ENCODE measurements around the gene TDRD3.

TDRD3 gene

DNA sequence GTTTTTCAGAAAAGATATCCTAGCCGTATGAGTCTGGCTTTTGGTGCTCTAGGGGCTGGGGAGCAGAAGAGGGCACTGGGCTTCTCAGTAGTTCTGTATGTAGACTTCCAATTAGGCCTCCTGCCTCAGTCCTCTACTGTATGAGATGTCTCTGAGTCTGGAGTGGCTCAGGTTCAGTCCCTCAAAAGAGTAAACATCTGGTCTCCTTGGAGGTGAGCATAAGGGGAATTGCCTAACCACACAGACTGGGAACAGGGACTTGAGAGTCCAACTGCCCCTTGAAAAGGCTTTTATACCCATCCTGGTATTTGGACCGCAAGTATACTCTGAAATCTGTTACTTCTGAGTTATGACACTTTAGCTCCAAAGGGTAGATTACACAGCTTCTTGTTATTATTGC lies 214.5 kb downstream of the TDRD3 start:
- Histone ChIP-seq H3K27ac (no peak overlapping the region), H3K36me3 (ENCODE audit: insufficient read depth, low read length) (no peaks in the 10 kb centered on the region), H3K9ac (ENCODE audit: insufficient read length) (no peak overlapping the region), H3K4me3 (no peak overlapping the region), H3K9me3 (ENCODE audit: low read depth, low read length) (no peaks in the 10 kb centered on the region)
- no peak for TF ChIP-seq POLR2AphosphoS5 (IDR thresholded peaks at IDR 0.05; ENCODE audit: borderline replicate concordance, low read depth, low read length)
- no peak for TF ChIP-seq FOXP2 (optimal IDR thresholded peaks at IDR 0.05; ENCODE audit: control extremely low read depth, extremely low read length, insufficient read depth)
- no peak for TF ChIP-seq EZH2 (IDR thresholded peaks at IDR 0.05)
- DNase-seq (ENCODE audit: low read depth, low spot score): no peak

DNA sequence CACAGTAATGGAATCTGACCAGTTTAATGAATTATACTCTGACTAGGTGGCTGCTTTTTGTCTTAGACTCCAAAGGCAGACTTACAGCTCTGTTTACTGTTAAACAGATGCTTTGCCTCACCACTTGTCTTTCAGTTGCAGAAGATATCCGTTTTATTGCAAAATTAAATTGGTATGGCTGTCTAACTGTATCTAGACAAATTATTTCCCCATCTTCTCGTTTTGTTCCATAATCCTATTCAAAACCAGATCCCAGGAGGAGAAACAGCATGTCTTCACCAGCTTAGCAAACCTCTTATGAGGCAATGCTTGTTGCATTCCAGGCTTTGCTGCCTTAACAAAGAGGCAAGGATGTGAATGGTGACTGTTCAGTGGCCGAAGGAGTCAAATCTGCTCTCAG lies 215.6 kb downstream of the TDRD3 start:
- Histone ChIP-seq H3K36me3 (ENCODE audit: insufficient read depth, low read length) (no peaks in the 10 kb centered on the region), H3K9ac (ENCODE audit: insufficient read length) (no peak overlapping the region), H3K4me3 (no peak overlapping the region), H3K9me3 (ENCODE audit: low read depth, low read length) (no peaks in the 10 kb centered on the region), H3K27ac (no peak overlapping the region)
- TF ChIP-seq EZH2 (IDR thresholded peaks at IDR 0.05): no peak
- TF ChIP-seq FOXP2 (optimal IDR thresholded peaks at IDR 0.05; ENCODE audit: control extremely low read depth, extremely low read length, insufficient read depth): no peak
- no peak for DNase-seq (ENCODE audit: low read depth, low spot score)

DNA sequence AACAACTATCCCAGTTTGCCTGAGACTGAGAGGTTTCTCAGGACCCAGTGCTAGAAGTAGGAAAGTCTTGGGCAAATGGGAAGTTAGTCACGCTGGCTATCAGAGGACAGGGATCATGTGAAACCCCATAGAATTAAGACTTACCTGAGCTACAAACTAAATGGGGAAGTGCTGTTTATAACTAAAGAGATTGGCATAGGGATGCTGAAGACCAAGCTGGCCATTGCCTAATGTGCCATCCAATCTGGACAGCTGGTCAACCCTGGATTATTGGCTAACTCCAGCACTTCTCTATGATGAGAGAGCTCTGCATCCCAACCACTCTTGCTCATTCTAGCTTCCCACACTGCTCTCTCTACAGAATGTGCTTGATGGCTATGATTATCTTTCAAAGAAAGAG lies 216.1 kb downstream of the TDRD3 start:
- H3K27ac ChIP-seq: no peak overlapping the region
- no peak for DNase-seq (ENCODE audit: low read depth, low spot score)
- TF ChIP-seq POLR2AphosphoS5 (IDR thresholded peaks at IDR 0.05; ENCODE audit: borderline replicate concordance, low read depth, low read length) (no peak), FOXP2 (optimal IDR thresholded peaks at IDR 0.05; ENCODE audit: control extremely low read depth, extremely low read length, insufficient read depth) (no peak), EZH2 (IDR thresholded peaks at IDR 0.05) (no peak)

DNA sequence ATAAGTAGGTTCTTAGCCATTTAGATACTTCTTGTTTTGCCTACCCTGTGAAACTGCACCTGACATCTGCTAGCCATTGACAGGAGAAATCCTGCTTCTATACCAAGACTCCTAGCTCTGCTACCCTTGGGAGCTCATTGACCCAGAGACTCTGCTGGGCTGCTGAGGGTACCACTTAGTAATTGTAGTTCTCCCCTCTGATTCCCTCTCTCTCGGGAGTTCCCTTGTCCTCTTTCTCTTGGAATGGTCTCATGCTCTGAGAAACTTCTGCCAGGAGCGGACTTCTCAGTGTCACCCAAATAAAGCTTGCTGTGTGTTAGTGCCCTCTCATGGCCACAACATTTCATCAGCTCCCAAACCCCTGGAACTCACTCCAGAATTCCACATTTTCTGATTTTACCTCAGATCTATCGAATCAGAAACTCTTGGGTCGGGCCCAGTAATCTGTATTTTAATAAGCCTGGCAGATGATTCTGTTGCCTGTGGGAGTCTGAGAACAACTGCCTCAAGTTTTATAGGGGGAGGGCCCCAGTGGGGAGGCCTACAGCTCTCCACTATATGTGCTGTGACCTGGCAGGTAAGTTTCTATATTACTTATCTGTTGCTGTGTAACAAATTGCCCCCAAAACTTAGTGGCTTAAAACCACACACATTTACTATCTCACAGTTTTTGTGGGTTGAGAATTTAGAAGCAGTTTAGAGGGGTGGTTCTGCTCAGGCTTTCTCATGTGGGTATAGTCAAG lies 221.1 kb downstream of the TDRD3 start:
- Histone ChIP-seq H3K9ac (ENCODE audit: insufficient read length) (no peak overlapping the region), H3K27ac (no peak overlapping the region), H3K36me3 (ENCODE audit: insufficient read depth, low read length) (no peaks in the 10 kb centered on the region), H3K9me3 (ENCODE audit: low read depth, low read length) (no peaks in the 10 kb centered on the region), H3K4me3 (no peak overlapping the region)
- peak; percentile 24 for DNase-seq (ENCODE audit: low read depth, low spot score)
- no peak for TF ChIP-seq EZH2 (IDR thresholded peaks at IDR 0.05)
- TF ChIP-seq POLR2AphosphoS5 (IDR thresholded peaks at IDR 0.05; ENCODE audit: borderline replicate concordance, low read depth, low read length): no peak

More for the DNA sequence above, 216.1 kb downstream of the TDRD3 start:
- Histone ChIP-seq H3K4me3 (no peak overlapping the region), H3K36me3 (ENCODE audit: insufficient read depth, low read length) (no peaks in the 10 kb centered on the region), H3K9ac (ENCODE audit: insufficient read length) (no peak overlapping the region), H3K9me3 (ENCODE audit: low read depth, low read length) (no peaks in the 10 kb centered on the region)

DNA sequence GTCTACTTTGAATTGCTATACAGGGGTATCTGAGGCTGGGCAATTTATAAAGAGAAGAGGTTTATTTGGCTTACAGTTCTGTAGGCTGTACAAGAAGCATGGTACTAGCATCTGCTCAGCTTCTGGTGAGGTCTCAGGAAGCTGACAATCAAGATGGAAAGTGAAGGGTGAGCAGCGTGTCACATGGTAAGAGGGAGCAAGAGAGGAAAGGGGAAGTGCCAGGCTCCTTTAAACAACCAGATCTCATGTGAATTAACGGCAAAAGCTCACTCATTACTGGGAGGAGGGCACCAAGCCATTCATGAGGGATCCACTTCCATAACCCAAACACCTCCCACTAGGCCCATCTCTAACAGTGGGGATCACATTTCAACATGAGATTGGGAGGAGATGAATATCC lies 222.4 kb downstream of the TDRD3 start:
- Histone ChIP-seq H3K9ac (ENCODE audit: insufficient read length) (no peak overlapping the region), H3K9me3 (ENCODE audit: low read depth, low read length) (no peaks in the 10 kb centered on the region), H3K27ac (no peak overlapping the region), H3K4me3 (no peak overlapping the region), H3K36me3 (ENCODE audit: insufficient read depth, low read length) (no peaks in the 10 kb centered on the region)
- no peak for TF ChIP-seq EZH2 (IDR thresholded peaks at IDR 0.05)
- no peak for TF ChIP-seq POLR2AphosphoS5 (IDR thresholded peaks at IDR 0.05; ENCODE audit: borderline replicate concordance, low read depth, low read length)
- no peak for TF ChIP-seq FOXP2 (optimal IDR thresholded peaks at IDR 0.05; ENCODE audit: control extremely low read depth, extremely low read length, insufficient read depth)
- no peak for DNase-seq (ENCODE audit: low read depth, low spot score)

DNA sequence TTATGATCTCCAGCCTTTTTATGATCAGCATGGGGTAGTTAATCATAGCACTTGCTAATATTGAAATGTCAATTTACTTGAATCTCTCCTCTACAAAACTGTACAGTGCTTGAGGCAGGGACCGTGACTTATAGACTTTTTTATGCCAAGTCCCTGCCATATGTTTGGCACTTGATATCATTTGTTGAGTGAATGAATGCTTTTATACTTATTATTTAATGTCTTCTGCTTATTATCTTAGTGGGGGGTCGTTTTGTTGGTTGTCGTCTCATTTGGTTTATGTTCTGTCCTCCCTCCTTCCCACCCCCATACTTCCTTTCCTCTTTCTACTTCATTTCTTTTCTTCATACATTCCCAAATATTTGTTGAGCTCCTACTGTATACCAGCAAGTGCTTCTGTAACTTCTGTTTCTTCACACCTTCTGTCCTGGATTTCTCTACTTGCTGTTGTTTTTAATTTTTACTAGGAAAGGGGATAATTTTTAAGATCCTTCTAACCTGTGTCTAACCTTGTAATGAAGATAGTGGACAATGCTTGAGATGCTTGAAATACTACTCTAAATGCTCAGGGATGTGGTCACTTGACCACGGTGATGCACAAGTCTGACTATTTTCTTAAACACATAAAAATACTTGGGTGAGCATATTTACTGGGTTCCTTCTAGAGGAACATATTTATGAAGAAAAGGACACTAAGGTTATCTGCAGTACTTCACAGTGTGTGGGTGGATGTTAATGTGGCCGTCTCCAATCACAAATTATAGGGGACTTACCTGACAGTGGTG lies 223.8 kb downstream of the TDRD3 start:
- Histone ChIP-seq H3K27ac (no peak overlapping the region), H3K36me3 (ENCODE audit: insufficient read depth, low read length) (no peaks in the 10 kb centered on the region), H3K4me3 (no peak overlapping the region), H3K9ac (ENCODE audit: insufficient read length) (no peak overlapping the region), H3K9me3 (ENCODE audit: low read depth, low read length) (no peaks in the 10 kb centered on the region)
- DNase-seq (ENCODE audit: low read depth, low spot score): peak; percentile 18
- no peak; the same call in 1 of the 2 replicates for TF ChIP-seq POLR2AphosphoS5 (IDR thresholded peaks at IDR 0.05; ENCODE audit: borderline replicate concordance, low read depth, low read length)
- TF ChIP-seq EZH2 (IDR thresholded peaks at IDR 0.05): no peak
- TF ChIP-seq FOXP2 (optimal IDR thresholded peaks at IDR 0.05; ENCODE audit: control extremely low read depth, extremely low read length, insufficient read depth): no peak

DNA sequence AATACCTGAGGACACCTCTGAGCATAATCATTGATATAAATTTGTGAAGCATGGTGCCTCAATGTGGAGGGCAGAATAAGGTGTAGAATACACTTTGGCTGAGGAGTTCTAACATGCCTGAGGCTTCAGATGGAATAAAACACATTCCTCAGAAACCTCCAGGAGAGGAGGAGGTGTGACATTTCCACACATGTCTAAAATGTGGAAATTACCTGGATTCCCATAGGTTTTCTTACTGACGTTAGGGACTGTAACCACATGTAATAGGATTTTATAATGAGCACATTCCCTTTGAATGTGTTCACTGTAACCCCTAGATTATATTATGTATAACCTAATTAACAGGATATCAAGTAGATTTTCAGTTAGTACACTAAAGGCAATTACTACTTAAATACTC lies 226.1 kb downstream of the TDRD3 start:
- no peak overlapping the region for H3K9ac ChIP-seq (ENCODE audit: insufficient read length)
- H3K4me3 ChIP-seq: no peak overlapping the region
- H3K9me3 ChIP-seq (ENCODE audit: low read depth, low read length): no peaks in the 10 kb centered on the region
- DNase-seq (ENCODE audit: low read depth, low spot score): no peak
- no peaks in the 10 kb centered on the region for H3K36me3 ChIP-seq (ENCODE audit: insufficient read depth, low read length)
- no peak overlapping the region for H3K27ac ChIP-seq
- TF ChIP-seq FOXP2 (optimal IDR thresholded peaks at IDR 0.05; ENCODE audit: control extremely low read depth, extremely low read length, insufficient read depth): no peak
- no peak for TF ChIP-seq EZH2 (IDR thresholded peaks at IDR 0.05)
- no peak for TF ChIP-seq POLR2AphosphoS5 (IDR thresholded peaks at IDR 0.05; ENCODE audit: borderline replicate concordance, low read depth, low read length)
